Measurements from ENCODE around the gene EXOC3L1. TPM values are rescaled to one million over a fixed set of nuclear protein-coding genes. Genes with fewer than 3 reads are reported as not detected.

Gene EXOC3L1
- total RNA-seq, 1 donor from 2014 or later = not detected

GRCh38 chr16:67170949-67171649 is 18.8 kb downstream of the EXOC3L1 start:
- H3K79me2 ChIP-seq (ENCODE audit: low read depth) = no peaks in the 10 kb centered on the region
- peaks cover 11% of the 10 kb centered on the region for H3K4me1 ChIP-seq
- H4K20me1 ChIP-seq (ENCODE audit: low read depth) = peaks cover 41% of the 10 kb centered on the region
- peak overlapping the region; percentile 80 for H3K4me2 ChIP-seq
- no peak for DNase-seq (ENCODE audit: low spot score)
- Mint-ChIP-seq H3K27ac (no peak overlapping the region), H3K4me1 (peaks cover 23% of the 10 kb centered on the region), H3K4me3 (peak overlapping the region; percentile 80), H3K9me3 (no peaks in the 10 kb centered on the region), H3K27me3 (ENCODE audit: insufficient read depth, low read depth) (peaks cover 73% of the 10 kb centered on the region), H3K36me3 (peaks cover 1% of the 10 kb centered on the region)
- no peak overlapping the region for H3K27ac ChIP-seq
- H3K36me3 ChIP-seq = no peaks in the 10 kb centered on the region
- TF ChIP-seq EZH2 (IDR thresholded peaks at IDR 0.05) = no peak
- TF ChIP-seq CTCF (IDR thresholded peaks at IDR 0.05) = no peak
- TF ChIP-seq EZH2phosphoT487 (IDR thresholded peaks at IDR 0.05) = no peak
- H3K27me3 ChIP-seq = peaks cover 100% of the 10 kb centered on the region
- H3K9ac ChIP-seq = no peak overlapping the region
- peaks cover 37% of the 10 kb centered on the region for H3F3A ChIP-seq (ENCODE audit: low read depth)
- no peaks in the 10 kb centered on the region for H3K9me3 ChIP-seq (ENCODE audit: low read depth)
- H3K4me3 ChIP-seq = peak overlapping the region; percentile 63
- peak overlapping the region; percentile 83 for H2AFZ ChIP-seq (replicated peaks)

- H3K4me2 ChIP-seq = peak within 1 kb of the TSS; percentile 80
Observed at GRCh38 chr16:67170168-67170948, 19.6 kb downstream of the EXOC3L1 start, which contains the start of gene NOL3. NOL3 (plus strand) TSS chr16:67170538.

GRCh38 chr16:67169642-67170167 is 20.2 kb downstream of the EXOC3L1 start:
- H3K27me3 ChIP-seq = peaks cover 100% of the 10 kb centered on the region
- peak overlapping the region; percentile 80 for H3K4me2 ChIP-seq
- H3K9me3 ChIP-seq (ENCODE audit: low read depth) = no peaks in the 10 kb centered on the region
- peaks cover 37% of the 10 kb centered on the region for H3F3A ChIP-seq (ENCODE audit: low read depth)
- peaks cover 11% of the 10 kb centered on the region for H3K4me1 ChIP-seq
- no peak overlapping the region for H3K27ac ChIP-seq
- H3K4me3 ChIP-seq = peak overlapping the region; percentile 63
- H3K4me3 Mint-ChIP-seq = peak overlapping the region; percentile 86
- peak; percentile 93 for DNase-seq (ENCODE audit: low spot score)
- no peaks in the 10 kb centered on the region for H3K36me3 ChIP-seq
- H3K4me1 Mint-ChIP-seq = peaks cover 23% of the 10 kb centered on the region
- peaks cover 73% of the 10 kb centered on the region for H3K27me3 Mint-ChIP-seq (ENCODE audit: insufficient read depth, low read depth)
- no peak overlapping the region for H3K9ac ChIP-seq
- H4K20me1 ChIP-seq (ENCODE audit: low read depth) = peaks cover 36% of the 10 kb centered on the region
- H3K79me2 ChIP-seq (ENCODE audit: low read depth) = no peaks in the 10 kb centered on the region
- TF ChIP-seq EZH2phosphoT487 (IDR thresholded peaks at IDR 0.05) (peak; percentile 43), EZH2 (IDR thresholded peaks at IDR 0.05) (peak; percentile 70), CTCF (IDR thresholded peaks at IDR 0.05) (peak; percentile 87)
- H2AFZ ChIP-seq (replicated peaks) = peak overlapping the region; percentile 83
- H3K9me3 Mint-ChIP-seq = no peaks in the 10 kb centered on the region
- H3K27ac Mint-ChIP-seq = peak overlapping the region; percentile 53
- H3K36me3 Mint-ChIP-seq = no peaks in the 10 kb centered on the region

More at GRCh38 chr16:67170168-67170948, 19.6 kb downstream of the EXOC3L1 start, which contains the start of gene NOL3:
- H3K36me3 Mint-ChIP-seq = no peaks in the 10 kb centered on the region
- Histone ChIP-seq H3K79me2 (ENCODE audit: low read depth) (no peaks in the 10 kb centered on the region), H3K27me3 (peaks cover 100% of the 10 kb centered on the region), H2AFZ (replicated peaks) (peak within 1 kb of the TSS; percentile 83), H3K9ac (no peak within 1 kb of the TSS), H3K4me1 (peaks cover 11% of the 10 kb centered on the region), H3K36me3 (no peaks in the 10 kb centered on the region), H3K9me3 (ENCODE audit: low read depth) (no peaks in the 10 kb centered on the region), H3K4me3 (peak within 1 kb of the TSS; percentile 63), H3F3A (ENCODE audit: low read depth) (peaks cover 37% of the 10 kb centered on the region), H4K20me1 (ENCODE audit: low read depth) (peaks cover 36% of the 10 kb centered on the region), H3K27ac (no peak within 1 kb of the TSS)
- TF ChIP-seq CTCF (IDR thresholded peaks at IDR 0.05) (no peak), EZH2 (IDR thresholded peaks at IDR 0.05) (peak; percentile 5), EZH2phosphoT487 (IDR thresholded peaks at IDR 0.05) (no peak)
- peak; percentile 87 for DNase-seq (ENCODE audit: low spot score)
- H3K4me1 Mint-ChIP-seq = peaks cover 23% of the 10 kb centered on the region
- peak within 1 kb of the TSS; percentile 86 for H3K4me3 Mint-ChIP-seq
- H3K27me3 Mint-ChIP-seq (ENCODE audit: insufficient read depth, low read depth) = peaks cover 70% of the 10 kb centered on the region
- peak within 1 kb of the TSS; percentile 53 for H3K27ac Mint-ChIP-seq
- H3K9me3 Mint-ChIP-seq = no peaks in the 10 kb centered on the region

Measured in neural progenitor cell (in vitro differentiated cells).